ENCODE results near the gene EYA2. TPM values are rescaled to one million over a fixed set of nuclear protein-coding genes. Genes with fewer than 3 reads are reported as not detected.
"Not testable (repeated sequence)": the region's sequence is repeated elsewhere in the genome, so short reads cannot be mapped to it uniquely, and the experiment has no call there.

EYA2 gene
- total RNA-seq, 1 donor from 2014 or later: not detected

DNA sequence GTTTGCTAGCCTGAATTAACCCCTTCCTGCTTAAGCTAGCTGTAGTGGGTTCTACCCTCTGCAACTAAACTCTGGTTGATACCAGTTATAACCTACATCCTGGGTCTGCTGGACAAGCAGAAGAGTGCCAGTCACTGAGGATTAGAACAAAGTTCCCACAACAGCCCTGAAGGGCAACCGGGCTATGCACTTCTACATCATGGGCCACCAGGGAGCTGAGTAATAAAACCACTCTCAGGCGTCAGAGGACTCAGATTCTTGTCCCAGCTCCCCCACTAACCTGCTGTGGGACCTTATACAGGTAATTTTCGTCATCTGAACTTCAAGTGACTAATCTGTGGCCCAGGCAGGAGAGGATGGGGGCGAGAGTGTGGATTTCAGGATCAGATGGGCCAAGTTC lies 56.8 kb downstream of the EYA2 start:
- DNase-seq (ENCODE audit: extremely low read depth, low read depth, low spot score): no peak

DNA sequence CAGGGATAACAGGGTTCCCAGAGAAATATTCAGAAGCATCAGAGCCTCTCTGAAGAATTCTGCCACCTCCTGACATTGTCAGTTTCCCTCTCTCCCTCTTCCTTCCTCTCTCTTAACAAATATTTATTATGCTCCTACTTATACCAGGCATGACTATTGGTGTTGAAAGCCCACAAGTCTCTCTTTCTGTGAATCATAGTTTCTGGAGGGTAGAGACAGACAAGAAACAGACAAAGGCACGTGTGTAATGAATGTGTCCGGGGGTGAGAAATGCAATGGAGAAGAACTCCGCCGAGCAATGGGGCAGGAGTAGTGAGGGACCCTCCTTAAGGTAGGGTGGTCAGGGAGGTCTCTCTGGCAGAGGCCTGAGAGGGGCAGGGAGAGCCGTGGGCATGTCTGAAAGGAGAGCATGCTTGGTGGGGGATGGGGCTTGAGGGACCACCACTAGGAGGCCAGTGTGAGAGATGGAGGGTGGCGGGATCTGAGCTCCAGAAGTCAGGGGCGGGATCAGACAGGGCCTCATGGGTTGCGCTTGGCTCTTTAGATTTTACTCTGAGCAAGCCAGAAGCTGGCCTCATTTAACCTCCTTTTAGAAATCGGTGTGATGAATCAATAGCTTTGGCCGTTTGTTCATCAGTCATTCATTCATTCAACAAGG lies 57.3 kb downstream of the EYA2 start:
- DNase-seq (ENCODE audit: extremely low read depth, low read depth, low spot score): no peak

DNA sequence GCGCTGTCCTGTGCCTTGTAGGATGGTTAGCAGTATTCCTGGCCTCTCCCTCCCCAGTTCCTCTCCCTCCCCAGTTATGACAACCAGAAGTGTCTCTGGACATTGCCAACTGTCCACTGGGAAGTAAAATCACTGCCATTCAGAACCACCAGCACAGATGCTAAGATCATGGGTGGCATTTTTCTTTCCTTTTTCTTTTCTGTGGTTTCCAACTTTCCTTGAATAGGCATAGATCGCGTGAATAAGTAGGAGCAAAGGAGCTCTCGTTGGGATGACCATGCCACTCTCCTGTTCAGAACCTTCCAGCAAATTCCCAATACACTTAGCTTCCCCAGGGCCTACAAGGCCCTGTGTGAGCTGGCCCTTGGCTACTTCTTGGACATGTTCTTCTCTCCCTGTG lies 59.0 kb downstream of the EYA2 start:
- no peak for DNase-seq (ENCODE audit: extremely low read depth, low read depth, low spot score)

DNA sequence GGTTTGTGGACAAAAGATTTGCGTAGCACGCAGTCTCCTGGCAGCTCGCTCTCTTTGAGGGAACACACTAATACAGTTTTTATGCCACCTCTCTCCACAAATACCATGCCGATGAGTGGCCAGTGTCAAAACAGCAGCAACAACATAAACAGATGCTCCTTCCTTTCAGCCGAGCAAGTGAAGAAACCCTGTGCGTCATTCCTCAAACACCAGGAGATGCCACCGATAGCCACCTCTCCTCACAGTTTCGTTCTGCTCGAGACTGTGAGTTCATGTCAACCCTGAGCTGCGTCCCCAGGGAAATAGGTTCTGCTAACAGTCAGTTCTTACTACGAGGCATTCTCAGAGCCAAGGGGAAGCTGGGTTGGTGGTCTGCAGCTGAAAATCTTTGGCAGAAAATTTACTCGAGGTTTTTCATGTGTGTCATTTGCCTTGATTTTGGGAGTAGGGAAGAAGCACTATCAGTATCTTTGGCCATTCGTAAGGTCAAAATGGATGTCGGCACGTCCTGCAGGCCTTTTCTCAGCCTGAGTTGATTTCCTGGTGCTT lies 59.9 kb downstream of the EYA2 start:
- no peak for DNase-seq (ENCODE audit: extremely low read depth, low read depth, low spot score)

DNA sequence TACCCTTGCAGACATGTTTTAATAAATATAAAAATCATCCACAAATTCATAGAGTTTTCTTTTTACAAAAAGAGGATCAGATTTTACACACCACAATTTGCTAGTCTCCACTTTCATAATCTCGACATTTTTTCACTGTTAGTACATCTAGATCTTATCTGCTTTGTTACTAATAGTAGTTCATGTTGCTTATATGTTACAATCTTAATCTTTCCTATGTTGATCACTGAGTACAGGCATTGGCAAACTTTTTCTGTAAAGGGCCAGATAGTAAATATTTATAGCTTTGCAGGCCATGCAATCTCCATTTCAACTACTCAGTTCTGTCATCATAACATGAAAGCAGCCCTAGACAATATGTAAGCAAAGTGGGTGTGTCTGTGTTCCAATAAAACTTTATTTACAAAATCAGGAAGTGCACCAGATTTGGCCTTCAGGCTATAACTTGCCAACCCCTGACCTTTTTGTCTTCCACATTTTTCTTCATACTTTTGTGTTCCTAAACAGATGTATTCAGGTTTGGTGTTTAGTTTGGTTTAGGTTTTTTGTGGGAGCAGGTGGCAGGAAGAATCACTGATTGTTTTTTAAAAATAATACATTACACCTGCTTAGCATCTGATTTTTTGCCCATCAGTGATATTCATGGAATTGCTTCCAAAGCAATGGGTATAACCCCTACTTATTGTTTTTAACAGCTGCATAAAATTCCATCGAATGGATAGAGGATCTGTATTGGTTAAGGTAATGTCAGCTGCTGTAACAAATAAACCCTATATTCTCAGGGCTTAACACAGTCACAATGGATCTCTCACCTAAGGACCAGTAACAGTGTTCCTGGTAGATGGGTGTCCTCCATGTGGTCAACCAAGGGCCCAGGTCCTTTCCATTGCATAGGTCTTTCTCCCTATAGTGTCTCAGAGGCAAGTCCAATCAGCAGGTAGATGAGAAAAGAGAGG lies 61.2 kb downstream of the EYA2 start:
- DNase-seq (ENCODE audit: extremely low read depth, low read depth, low spot score): no peak

DNA sequence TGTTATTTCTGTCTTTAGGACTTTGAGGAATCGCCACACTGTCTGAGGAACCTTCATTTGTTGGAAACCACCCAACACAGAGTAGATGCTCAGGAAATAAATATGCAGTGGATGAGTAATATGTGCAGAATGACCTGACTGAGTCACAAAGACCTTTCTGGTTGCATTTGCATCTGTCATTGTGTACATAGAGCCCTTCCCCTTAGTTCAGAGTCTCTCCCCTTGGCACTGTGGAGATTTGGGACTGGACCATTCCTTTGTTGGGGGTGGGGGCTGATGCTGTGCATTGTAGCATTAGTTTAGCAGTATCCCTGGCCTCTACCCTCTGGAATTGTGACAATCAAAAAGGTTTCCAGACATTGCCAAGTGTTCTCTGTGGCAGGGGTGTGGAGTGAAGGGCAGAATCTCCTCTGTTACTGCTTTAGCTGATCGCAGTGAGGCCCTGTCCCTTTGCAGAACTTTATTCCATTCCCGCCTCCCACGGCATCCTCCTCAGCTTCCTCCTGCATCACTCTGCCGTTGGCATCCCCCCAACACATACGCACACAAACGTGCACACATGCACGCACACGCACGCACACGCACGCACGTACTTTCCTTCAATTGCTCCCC lies 64.5 kb downstream of the EYA2 start:
- DNase-seq (ENCODE audit: extremely low read depth, low read depth, low spot score): no peak

DNA sequence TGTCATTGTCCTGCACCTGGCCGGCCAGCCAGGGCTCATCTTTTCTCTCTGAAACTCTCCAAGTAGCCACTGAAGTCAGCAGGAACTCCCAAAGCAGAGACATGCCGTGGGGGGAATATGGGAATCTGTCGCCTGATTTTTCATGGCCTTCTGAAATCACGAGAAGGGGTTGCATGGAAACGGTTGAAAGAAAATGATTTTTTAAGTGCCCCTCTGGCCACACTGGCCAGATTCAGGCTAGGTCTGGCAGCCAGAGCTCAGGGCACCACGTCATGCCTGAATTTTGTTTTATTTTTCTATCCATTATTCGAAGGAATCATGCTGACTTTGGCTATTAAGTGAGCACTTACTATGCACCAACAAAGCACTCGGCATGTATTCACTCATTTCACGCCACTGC lies 65.2 kb downstream of the EYA2 start:
- no peak for DNase-seq (ENCODE audit: extremely low read depth, low read depth, low spot score)

DNA sequence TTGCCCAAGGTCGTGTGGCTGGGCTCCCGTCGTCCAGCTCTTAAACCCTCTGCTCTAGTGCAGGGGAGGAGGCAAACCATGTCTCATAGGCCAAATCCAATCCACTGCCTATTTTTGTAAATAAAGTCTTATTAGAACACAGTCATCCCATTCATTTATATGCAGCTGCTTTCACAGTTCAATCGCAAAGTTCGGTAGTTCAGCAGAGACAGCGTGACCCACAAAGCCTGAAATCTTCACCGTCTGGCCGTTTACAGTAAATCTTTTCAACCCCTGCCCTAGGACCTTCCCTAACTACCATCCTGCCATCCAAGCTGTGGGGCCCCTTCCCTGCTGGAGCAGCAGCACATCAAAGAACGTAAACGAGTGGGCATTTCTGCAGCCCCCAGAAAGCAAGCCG lies 65.9 kb downstream of the EYA2 start:
- DNase-seq (ENCODE audit: extremely low read depth, low read depth, low spot score): no peak

DNA sequence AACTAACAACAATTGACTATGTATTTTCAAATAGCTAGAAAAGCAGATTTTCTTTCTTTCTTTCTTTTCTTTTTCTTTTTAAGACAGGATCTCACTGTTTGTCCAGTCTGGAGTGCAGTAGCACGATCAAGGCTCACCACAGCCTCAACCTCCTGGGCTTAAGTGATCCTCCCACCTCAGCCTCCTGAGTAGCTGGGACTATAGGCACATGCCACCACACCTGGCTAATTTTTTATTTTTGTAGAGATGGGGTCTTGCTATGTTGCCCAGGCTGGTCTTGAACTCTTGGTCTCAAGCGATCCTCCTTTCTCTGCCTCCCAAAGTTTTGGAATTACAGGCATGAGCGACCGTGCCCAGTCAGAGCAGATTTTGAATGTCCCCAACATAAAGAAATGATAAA lies 67.3 kb downstream of the EYA2 start:
- not testable (repeated sequence) for DNase-seq (ENCODE audit: extremely low read depth, low read depth, low spot score)

DNA sequence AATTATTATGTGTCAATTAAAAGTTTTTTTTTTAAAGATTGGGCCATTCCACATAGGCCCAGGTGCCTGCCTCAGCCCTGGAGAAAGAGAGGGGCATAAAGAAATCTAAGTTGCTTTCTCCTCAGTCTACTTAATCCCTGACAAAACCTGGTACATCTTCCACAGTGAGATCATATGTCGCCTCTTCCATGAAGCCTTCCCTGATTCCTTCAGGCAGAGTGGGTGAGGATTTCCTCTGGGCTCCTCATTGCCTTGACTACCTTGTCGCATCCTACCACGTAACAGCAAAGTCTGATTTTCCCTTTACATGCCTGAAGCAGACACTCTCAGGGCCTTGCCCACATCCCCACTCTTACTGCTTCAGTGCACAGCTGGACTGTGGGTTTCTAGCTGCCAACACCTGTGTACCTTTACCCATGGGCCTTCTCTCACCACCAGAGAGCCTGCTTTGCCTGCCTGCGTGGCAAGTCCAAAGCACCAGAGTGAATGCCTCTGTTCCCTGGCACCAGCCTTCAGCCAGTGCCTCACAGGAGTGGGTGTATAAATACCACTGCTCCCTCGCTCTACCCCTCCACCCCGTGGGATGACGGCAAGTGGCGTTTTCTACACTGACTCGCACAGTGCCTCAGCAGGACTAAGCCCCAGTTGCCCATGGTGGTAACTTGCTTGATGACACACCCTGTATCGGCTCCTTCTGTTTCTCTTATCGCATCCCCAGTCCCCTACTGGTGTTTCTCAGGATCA lies 68.0 kb downstream of the EYA2 start:
- no peak for DNase-seq (ENCODE audit: extremely low read depth, low read depth, low spot score)

DNA sequence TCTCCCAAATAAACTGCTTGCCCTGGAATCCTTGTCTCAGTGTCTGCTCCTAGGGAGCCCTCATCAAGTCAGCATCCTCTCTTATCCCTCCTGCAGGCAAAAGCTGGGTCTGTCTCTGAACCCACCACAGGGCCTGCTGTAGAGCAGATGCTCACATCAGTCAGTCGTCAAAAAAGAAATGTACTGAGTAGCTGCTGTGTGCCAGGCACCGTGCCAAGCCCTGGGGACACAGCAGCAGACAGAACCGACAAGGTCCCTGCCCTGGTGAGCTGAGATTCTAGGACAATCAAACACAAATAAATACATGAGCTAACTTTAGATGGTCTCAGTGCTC lies 68.5 kb downstream of the EYA2 start:
- DNase-seq (ENCODE audit: extremely low read depth, low read depth, low spot score): no peak

DNA sequence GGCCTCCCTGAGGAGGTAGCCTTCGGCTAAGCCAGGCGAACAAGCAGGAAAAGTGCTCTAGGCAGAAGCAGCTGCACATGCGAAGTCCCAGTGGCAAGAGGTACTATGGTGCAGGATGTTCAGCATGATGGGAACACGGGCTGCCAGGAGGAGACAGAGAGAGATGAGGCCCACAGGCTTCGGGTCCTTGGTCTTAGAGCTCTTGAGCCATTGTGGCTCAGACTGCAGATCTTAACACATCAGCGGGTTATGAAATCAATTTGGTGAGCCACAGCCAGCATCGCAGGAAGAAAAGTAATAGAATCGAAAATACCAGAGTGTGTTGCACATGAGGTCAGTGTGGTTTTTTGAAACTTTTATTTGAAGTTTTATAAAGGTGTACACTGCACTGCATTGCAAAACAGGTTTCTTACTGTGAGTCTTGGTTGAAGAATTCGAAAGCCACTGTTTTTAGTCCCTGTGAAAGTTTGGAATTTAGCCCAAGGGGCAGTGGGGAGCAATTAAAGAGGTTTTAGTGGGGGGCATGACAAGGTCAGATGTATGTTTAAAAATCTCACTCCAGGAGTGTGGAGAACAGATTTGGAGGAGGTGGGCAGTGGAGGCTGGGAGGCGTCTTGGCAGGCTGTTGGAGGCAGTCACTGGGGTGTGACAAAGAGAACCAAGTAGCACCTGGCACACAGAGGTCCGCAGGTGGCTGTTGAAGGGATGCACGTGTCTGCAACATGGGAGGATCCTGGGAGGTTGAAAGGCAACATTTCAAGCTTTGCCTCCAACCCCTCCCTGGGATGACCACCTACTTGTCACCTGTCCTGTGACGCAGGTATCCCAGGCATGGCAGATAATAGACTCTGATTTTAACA lies 69.3 kb downstream of the EYA2 start:
- DNase-seq (ENCODE audit: extremely low read depth, low read depth, low spot score): no peak

DNA sequence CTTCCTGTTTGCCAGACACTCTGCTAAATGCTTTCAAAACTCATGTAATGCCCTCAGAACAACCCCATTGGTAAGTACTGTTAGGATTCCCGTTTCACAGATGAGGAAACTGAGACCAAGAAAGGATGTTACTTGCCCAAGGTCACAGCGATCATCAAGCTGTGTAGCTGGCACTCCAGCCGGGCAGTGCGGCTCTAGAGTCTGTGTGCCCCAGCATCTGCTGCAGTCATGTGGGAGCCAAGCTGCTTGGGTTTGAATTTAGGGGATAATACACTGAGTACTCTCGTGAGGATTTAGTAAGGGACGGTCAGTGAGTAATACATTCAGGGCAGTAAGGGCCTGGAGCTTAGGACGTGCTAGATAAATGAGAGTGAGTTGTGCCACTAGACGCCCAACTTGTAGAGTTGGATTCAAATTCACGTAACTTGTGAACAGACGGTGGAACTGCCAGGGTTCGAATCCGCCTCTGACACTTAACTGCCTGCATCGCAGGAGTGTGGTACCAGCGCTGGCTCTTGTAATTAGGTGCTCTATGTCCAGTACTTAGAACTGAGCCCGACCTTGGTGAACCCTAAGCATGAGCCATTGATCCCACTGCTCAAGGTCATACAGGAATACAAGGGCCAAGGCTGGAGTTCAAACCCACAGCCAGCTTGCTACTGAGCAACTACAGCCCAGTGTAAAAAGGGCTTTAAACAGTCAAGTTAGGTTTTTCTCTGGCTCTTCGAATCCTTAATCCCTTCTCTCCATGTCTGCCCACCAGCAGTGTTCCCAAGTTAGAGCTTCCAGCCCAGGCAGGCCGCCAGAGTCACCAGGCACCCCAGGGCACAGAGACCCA lies 70.2 kb downstream of the EYA2 start:
- DNase-seq (ENCODE audit: extremely low read depth, low read depth, low spot score): no peak

DNA sequence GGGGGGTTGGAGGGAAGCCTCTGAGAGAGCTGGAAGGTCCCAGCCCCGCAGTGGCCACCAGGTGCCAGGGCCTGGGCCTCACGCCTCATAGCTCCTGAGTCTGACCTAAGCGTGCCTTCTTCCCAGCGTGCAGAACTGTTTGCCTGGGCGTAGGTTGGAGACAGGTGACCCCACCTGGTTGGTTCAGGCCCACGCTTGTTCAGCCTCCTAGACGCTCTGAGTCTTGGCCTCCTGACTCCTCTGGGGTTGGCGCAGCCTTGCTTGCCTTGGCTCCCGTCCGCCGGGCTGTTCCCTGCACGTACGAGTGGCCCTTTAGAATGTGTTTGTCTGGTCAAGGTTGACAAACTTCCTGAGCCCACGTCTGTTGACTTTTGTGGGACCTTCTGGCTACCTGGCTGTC lies 70.8 kb downstream of the EYA2 start:
- DNase-seq (ENCODE audit: extremely low read depth, low read depth, low spot score): no peak

DNA sequence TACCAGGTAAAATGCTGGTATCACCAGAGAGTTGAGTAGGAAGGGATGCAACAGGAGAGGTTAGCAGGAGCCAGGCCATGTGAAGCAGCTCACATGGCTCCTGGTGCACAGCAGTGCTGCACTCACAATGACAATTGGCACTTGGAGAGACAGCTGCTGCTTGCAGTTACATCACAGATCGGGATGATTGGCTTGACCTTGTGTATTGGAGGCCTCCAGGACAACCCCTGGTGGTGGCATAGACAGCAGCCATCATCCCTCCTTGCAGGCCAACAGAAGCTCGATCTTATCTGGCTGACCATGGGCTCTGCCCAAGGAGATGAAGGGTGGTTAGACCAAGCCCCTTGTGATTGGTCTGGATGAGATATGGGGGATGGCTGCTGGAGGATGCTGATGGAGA lies 73.0 kb downstream of the EYA2 start:
- no peak for DNase-seq (ENCODE audit: extremely low read depth, low read depth, low spot score)

DNA sequence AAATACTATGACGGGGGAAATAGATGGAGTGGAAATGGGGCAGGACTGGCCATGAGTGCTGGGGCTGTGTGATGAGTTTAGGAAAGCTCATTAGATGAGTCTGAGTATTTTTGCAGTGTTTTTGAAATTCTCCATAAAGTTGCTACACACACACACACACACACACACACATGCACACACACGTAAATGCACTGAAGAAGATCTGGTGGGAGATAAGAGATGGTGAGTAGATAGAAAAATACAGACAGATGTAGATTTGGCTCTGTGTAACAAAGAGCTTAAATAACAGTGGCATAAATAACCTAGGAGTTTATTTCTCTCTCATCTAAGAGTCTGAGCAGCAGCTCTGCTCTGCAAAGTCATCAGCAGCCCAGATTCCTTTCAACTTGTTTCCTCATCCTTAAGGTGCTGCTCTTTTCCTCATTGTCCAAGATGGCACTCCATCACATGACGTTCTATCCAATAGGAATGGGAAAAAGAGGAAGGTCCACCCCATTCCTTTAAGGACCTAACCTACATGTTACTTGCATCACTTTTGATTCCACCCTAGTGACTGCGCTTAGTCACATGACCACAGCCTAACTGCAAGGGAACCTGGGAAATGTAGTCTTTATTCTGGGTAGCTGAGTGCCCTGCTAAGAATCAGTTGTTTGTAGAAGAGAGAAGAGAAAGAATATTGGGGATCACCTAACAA lies 76.4 kb downstream of the EYA2 start:
- DNase-seq (ENCODE audit: extremely low read depth, low read depth, low spot score): no peak

DNA sequence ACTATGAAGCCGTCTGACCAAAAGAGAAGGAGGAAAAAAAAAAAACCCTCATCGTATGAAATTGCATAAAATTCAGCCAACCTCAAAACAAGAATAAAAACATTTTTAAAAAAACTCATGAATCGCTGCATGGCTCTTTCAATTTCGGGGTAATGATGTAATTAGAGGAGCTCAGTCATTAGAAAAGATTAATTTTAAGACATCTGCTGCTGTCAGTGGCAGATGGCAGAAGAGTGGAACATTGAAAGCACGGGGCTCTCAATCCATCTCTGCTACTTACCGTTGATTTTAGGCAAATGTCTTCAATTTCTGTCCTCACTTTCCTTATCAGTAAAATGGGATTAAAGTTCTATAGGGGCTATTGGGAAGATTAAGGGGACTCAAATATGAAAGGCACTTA lies 79.1 kb downstream of the EYA2 start:
- DNase-seq (ENCODE audit: extremely low read depth, low read depth, low spot score): no peak

DNA sequence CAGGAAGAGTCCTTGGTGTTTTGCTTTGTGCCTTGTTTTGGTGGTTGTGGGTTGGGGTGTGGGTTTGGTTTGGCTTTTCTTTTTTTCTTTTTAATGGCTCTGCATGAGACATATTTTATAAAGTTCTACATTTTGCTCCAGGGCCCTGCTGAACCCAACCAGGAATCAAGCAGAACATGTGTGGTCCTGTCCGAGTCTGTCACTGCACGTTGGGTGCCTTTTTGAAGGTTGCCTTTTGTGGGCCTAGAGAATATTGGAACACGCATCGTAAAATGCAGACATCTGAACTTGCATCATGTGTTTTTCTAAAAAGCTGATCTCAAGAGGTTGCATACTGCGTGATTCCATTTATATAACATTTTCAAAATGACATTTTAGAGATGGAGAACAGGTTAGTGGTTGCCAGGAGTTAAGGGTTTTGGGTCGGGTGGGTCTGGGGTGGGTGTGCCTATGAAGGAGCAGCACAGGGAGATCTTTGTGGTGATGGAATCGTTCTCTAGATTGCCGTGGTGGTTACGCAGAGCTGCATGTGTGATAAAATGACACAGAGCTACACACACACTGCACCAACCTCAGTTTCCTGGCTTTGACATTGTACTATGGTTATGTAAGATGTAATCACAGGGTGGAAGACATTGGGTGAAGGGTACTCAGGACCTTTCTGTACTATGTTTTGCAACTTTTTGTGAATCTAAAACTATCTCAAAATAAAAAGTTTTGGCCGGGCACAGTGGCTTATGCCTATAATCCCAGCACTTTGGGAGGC lies 80.2 kb downstream of the EYA2 start:
- DNase-seq (ENCODE audit: extremely low read depth, low read depth, low spot score): no peak

All from glomerular endothelial cell (primary cell).